GM10266 (cell line): ENCODE measurements around the gene NEURL1.
A peak's percentile ranks its signal among the peaks of the same experiment; 100 is the strongest.

Experiments
- DNase-seq: peaks from one replicate; pipeline ENCODE4 v3.0.0; 2012; ENCODE audit errors: extremely low spot score
- TF ChIP-seq, protein P1 (sequence below): IDR thresholded peaks from 2 replicates; pipeline ENCODE4 v1.5.1; 2012; ENCODE audit warnings: mild to moderate bottlenecking, low read depth; ENCODE audit not compliant: control insufficient read depth, insufficient read depth; ENCODE audit errors: missing control alignments

The NEURL1 gene

DNA sequence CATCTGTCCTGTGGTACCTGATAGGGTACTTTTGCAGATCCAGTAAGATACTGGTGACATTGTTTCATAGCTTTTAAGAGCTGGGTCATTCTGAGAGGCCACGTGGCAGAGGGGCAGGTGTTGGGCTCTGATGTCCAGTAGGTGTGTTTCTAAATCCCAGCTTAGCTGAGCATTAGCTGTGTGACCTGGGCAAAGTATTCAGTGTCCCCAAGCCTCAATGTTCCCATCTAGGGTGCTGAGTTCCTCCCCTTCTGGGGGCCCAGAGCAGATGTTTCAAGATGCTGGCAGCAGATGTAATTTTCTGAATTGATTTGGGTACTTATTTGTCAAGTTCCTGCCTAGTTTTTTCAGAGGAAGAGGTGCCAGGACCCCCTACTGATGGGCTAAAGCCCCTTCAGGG, 52.9 kb downstream of the NEURL1 start:
- TF ChIP-seq, protein P1, sequence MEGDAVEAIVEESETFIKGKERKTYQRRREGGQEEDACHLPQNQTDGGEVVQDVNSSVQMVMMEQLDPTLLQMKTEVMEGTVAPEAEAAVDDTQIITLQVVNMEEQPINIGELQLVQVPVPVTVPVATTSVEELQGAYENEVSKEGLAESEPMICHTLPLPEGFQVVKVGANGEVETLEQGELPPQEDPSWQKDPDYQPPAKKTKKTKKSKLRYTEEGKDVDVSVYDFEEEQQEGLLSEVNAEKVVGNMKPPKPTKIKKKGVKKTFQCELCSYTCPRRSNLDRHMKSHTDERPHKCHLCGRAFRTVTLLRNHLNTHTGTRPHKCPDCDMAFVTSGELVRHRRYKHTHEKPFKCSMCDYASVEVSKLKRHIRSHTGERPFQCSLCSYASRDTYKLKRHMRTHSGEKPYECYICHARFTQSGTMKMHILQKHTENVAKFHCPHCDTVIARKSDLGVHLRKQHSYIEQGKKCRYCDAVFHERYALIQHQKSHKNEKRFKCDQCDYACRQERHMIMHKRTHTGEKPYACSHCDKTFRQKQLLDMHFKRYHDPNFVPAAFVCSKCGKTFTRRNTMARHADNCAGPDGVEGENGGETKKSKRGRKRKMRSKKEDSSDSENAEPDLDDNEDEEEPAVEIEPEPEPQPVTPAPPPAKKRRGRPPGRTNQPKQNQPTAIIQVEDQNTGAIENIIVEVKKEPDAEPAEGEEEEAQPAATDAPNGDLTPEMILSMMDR = no peak
- no peak for DNase-seq

GRCh38 chr10:103547391-103547946, 54.0 kb downstream of the NEURL1 start:
- DNase-seq = peak; percentile 6
- TF ChIP-seq, protein P1 = no peak

GRCh38 chr10:103548006-103548405, 54.5 kb downstream of the NEURL1 start:
- TF ChIP-seq, protein P1 = no peak
- DNase-seq = no peak

- DNase-seq = no peak
Observed at GRCh38 chr10:103548581-103549348, 55.3 kb downstream of the NEURL1 start.

GRCh38 chr10:103549349-103549685, 55.8 kb downstream of the NEURL1 start:
- DNase-seq = no peak
- TF ChIP-seq, protein P1 = no peak

More at GRCh38 chr10:103548581-103549348, 55.3 kb downstream of the NEURL1 start:
- TF ChIP-seq, protein P1 = no peak

- TF ChIP-seq, protein P1 = no peak
- no peak for DNase-seq
Observed at GRCh38 chr10:103550229-103550628, 56.7 kb downstream of the NEURL1 start.
